CD4-positive, CD25-positive, alpha-beta regulatory T cell (primary cell): ENCODE measurements around the gene SEMA7A. TPM values are rescaled to one million over a fixed set of nuclear protein-coding genes. Genes with fewer than 3 reads are reported as not detected.

Experiments used
- ATAC-seq, 2 donors: fragments of 150-1000 bp; cut with Tn5 transposase; one replicate each; pipeline ENCODE4 v1.10.0; 2021; ENCODE audit warnings: low read depth in 2 of 2, moderate number of reproducible peaks in 2 of 2, moderate library complexity in 1 of 2
- DNase-seq, 3 donors: peaks; one replicate each; pipeline versions ENCODE4 v3.0.0 to v3.0.0-alpha.2; 2012 to 2022; ENCODE audit warnings: mixed read lengths in 1 of 3
- H3K27ac ChIP-seq: one replicate; pipeline ENCODE4 v1.7.0; 2013; ENCODE audit warnings: mild to moderate bottlenecking, low read length; ENCODE audit not compliant: insufficient read depth, poor library complexity, severe bottlenecking
- H3K27me3 ChIP-seq: one replicate; pipeline ENCODE4 v1.7.0; 2013; ENCODE audit warnings: low read length; ENCODE audit not compliant: control insufficient read depth, insufficient read depth
- H3K36me3 ChIP-seq: one replicate; pipeline ENCODE4 v1.7.0; 2013; ENCODE audit warnings: mild to moderate bottlenecking, low read length, moderate library complexity; ENCODE audit not compliant: control insufficient read depth, insufficient read depth
- H3K4me1 ChIP-seq: 2 replicates; pipeline ENCODE4 v1.7.0; 2013; ENCODE audit warnings: mild to moderate bottlenecking, low read length; ENCODE audit not compliant: insufficient read depth, control insufficient read depth, poor library complexity, severe bottlenecking
- H3K4me3 ChIP-seq: one replicate; pipeline ENCODE4 v1.7.0; 2013; ENCODE audit warnings: low read depth, mild to moderate bottlenecking, low read length, moderate library complexity
- H3K9me3 ChIP-seq, 2 experiments: 1 replicate in 1 of 2; 2 replicates in 1 of 2; pipeline ENCODE4 v1.7.0; 2013; ENCODE audit warnings: low read length in 2 of 2, mild to moderate bottlenecking in 1 of 2, moderate library complexity in 1 of 2; ENCODE audit not compliant: control insufficient read depth in 2 of 2
- H3K27ac Mint-ChIP-seq, 3 donors: one replicate each; pipeline ENCODE4 v1.8.0; 2020 to 2022; ENCODE audit warnings: mild to moderate bottlenecking in 3 of 3, mixed read lengths in 3 of 3, moderate library complexity in 2 of 3
- H3K27me3 Mint-ChIP-seq: one replicate; pipeline ENCODE4 v1.8.0; 2022; ENCODE audit warnings: mild to moderate bottlenecking, mixed read lengths
- H3K36me3 Mint-ChIP-seq: one replicate; pipeline ENCODE4 v1.8.0; 2020; ENCODE audit warnings: mixed read lengths
- H3K4me1 Mint-ChIP-seq, 4 donors: one replicate each; pipeline ENCODE4 v1.8.0; 2020 to 2022; ENCODE audit warnings: mixed read lengths in 4 of 4, mild to moderate bottlenecking in 1 of 4
- H3K4me3 Mint-ChIP-seq, 4 donors: one replicate each; pipeline ENCODE4 v1.8.0; 2020 to 2022; ENCODE audit warnings: mild to moderate bottlenecking in 4 of 4, mixed read lengths in 4 of 4, moderate library complexity in 3 of 4
- H3K9me3 Mint-ChIP-seq, 7 donors: one replicate each; pipeline ENCODE4 v1.8.0; 2020 to 2022; ENCODE audit warnings: mixed read lengths in 7 of 7, mild to moderate bottlenecking in 3 of 7, moderate library complexity in 2 of 7
- polyA plus RNA-seq, 4 donors: library from polyadenylated mRNA; unstranded; fragments of 300-500 nt; fragmentation: Illumina TruSeq; gene quantifications; one replicate each; pipeline ENCODE4 v1.2.3, GENCODE V29; 2021
- total RNA-seq: library from RNA; stranded (reverse); gene quantifications from one replicate; pipeline ENCODE4 v1.2.3, GENCODE V29; 2022

Gene SEMA7A
- total and polyA plus RNA-seq, 5 donors from 2014 or later = 0.09 to 5.0 (median 0.25) TPM; not detected in 1

DNA sequence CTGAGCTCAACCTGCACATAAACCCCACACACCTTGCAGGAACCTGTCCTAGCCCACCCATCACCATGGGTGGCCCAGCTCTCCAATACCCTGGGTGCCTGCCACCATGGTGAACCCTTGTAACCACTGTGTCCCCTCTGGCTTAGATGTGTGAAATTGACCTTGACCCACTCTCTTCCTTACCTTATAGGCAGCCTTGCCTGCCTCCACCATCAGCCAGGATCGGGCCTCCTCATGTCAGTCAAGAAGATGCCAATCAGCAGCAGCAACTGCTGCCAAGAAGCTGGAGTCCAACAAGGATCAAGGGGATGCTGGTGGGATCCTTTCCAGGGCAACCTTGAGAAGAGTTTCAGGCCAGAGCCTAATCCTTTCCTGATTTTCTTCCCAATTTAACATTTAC, 57.5 kb downstream of the SEMA7A start:
- ATAC-seq (no peak), DNase-seq (no peak)
- Histone ChIP-seq H3K36me3 (no peaks in the 10 kb centered on the region), H3K27me3 (no peaks in the 10 kb centered on the region), H3K4me3 (no peak overlapping the region), H3K4me1 (peaks cover 23% of the 10 kb centered on the region), H3K27ac (no peak overlapping the region), H3K9me3 (no peaks in the 10 kb centered on the region)
- H3K9me3 Mint-ChIP-seq = no peaks in the 10 kb centered on the region
- peaks cover 0 to 24% (median 11%) of the 10 kb centered on the region in 4 donors for H3K4me1 Mint-ChIP-seq
- H3K4me3 Mint-ChIP-seq = peak overlapping the region in 1 of 4 donors; percentile 74
- no peaks in the 10 kb centered on the region for H3K36me3 Mint-ChIP-seq
- peaks cover 8% of the 10 kb centered on the region for H3K27me3 Mint-ChIP-seq
- no peak overlapping the region for H3K27ac Mint-ChIP-seq

GRCh38 chr15:74375303-74375693, 58.5 kb downstream of the SEMA7A start:
- H3K27ac ChIP-seq = peak overlapping the region; percentile 39
- H3K27me3 Mint-ChIP-seq = peaks cover 14% of the 10 kb centered on the region
- ATAC-seq (peak; percentile 24 to 28), DNase-seq (peak; percentile 69 to 91 (median 79))
- no peaks in the 10 kb centered on the region for H3K9me3 ChIP-seq
- peak overlapping the region; percentile 69 for H3K4me3 ChIP-seq
- no peaks in the 10 kb centered on the region for H3K36me3 ChIP-seq
- H3K4me3 Mint-ChIP-seq = peak overlapping the region; percentile 85 to 90 (median 88)
- H3K4me1 Mint-ChIP-seq = peaks cover 0 to 24% (median 11%) of the 10 kb centered on the region in 4 donors
- H3K27ac Mint-ChIP-seq = peak overlapping the region in 1 of 3 donors; percentile 56
- peaks cover 23% of the 10 kb centered on the region for H3K4me1 ChIP-seq
- H3K27me3 ChIP-seq = peaks cover 2% of the 10 kb centered on the region
- H3K9me3 Mint-ChIP-seq = no peaks in the 10 kb centered on the region
- no peaks in the 10 kb centered on the region for H3K36me3 Mint-ChIP-seq

- Histone ChIP-seq H3K27me3 (peaks cover 2% of the 10 kb centered on the region), H3K9me3 (no peaks in the 10 kb centered on the region), H3K27ac (peak overlapping the region; percentile 39), H3K4me1 (peaks cover 23% of the 10 kb centered on the region), H3K4me3 (peak overlapping the region; percentile 69), H3K36me3 (no peaks in the 10 kb centered on the region)
- peak overlapping the region in 1 of 3 donors; percentile 56 for H3K27ac Mint-ChIP-seq
- H3K9me3 Mint-ChIP-seq = no peaks in the 10 kb centered on the region
- ATAC-seq (no peak), DNase-seq (no peak)
- peaks cover 0 to 24% (median 11%) of the 10 kb centered on the region in 4 donors for H3K4me1 Mint-ChIP-seq
- no peaks in the 10 kb centered on the region for H3K36me3 Mint-ChIP-seq
- peak overlapping the region; percentile 85 to 90 (median 88) for H3K4me3 Mint-ChIP-seq
- H3K27me3 Mint-ChIP-seq = peaks cover 19% of the 10 kb centered on the region
Observed at GRCh38 chr15:74374648-74375302, 59.0 kb downstream of the SEMA7A start.

- no peaks in the 10 kb centered on the region for H3K36me3 Mint-ChIP-seq
- H3K27me3 Mint-ChIP-seq = peaks cover 22% of the 10 kb centered on the region
- peaks cover 5% of the 10 kb centered on the region for H3K27me3 ChIP-seq
- H3K9me3 ChIP-seq = no peaks in the 10 kb centered on the region
- H3K27ac ChIP-seq = peak overlapping the region; percentile 67
- peak overlapping the region; percentile 54 to 86 (median 79) for H3K27ac Mint-ChIP-seq
- peaks cover 0 to 20% (median 11%) of the 10 kb centered on the region in 4 donors for H3K4me1 Mint-ChIP-seq
- peak overlapping the region; percentile 69 for H3K4me3 ChIP-seq
- ATAC-seq (peak; percentile 98), DNase-seq (peak; percentile 93 to 96 (median 94))
- no peaks in the 10 kb centered on the region for H3K9me3 Mint-ChIP-seq
- no peaks in the 10 kb centered on the region for H3K36me3 ChIP-seq
- peak overlapping the region; percentile 85 to 90 (median 88) for H3K4me3 Mint-ChIP-seq
- peaks cover 21% of the 10 kb centered on the region for H3K4me1 ChIP-seq
Observed at GRCh38 chr15:74373731-74374647, 59.8 kb downstream of the SEMA7A start.

- no peaks in the 10 kb centered on the region for H3K9me3 ChIP-seq
- H3K27me3 Mint-ChIP-seq = peaks cover 31% of the 10 kb centered on the region
- H3K27me3 ChIP-seq = peaks cover 10% of the 10 kb centered on the region
- no peak overlapping the region for H3K4me3 ChIP-seq
- H3K27ac ChIP-seq = peak overlapping the region; percentile 67
- DNase-seq (no peak), ATAC-seq (no peak)
- peak overlapping the region in 1 of 3 donors; percentile 54 for H3K27ac Mint-ChIP-seq
- no peaks in the 10 kb centered on the region for H3K9me3 Mint-ChIP-seq
- H3K4me1 ChIP-seq = peaks cover 17% of the 10 kb centered on the region
- H3K36me3 Mint-ChIP-seq = no peaks in the 10 kb centered on the region
- peak overlapping the region; percentile 85 to 90 (median 88) for H3K4me3 Mint-ChIP-seq
- H3K36me3 ChIP-seq = no peaks in the 10 kb centered on the region
- H3K4me1 Mint-ChIP-seq = peaks cover 0 to 15% (median 11%) of the 10 kb centered on the region in 4 donors
Observed at GRCh38 chr15:74373056-74373650, 60.6 kb downstream of the SEMA7A start.

- no peaks in the 10 kb centered on the region for H3K36me3 ChIP-seq
- Mint-ChIP-seq H3K9me3 (no peaks in the 10 kb centered on the region), H3K4me1 (peaks cover 0 to 17% (median 11%) of the 10 kb centered on the region in 4 donors), H3K27ac (no peak overlapping the region), H3K4me3 (peak overlapping the region in 1 of 4 donors; percentile 0), H3K36me3 (no peaks in the 10 kb centered on the region), H3K27me3 (peaks cover 51% of the 10 kb centered on the region)
- H3K27ac ChIP-seq = no peak overlapping the region
- no peak for ATAC-seq
- H3K27me3 ChIP-seq = peaks cover 17% of the 10 kb centered on the region
- DNase-seq = no peak
- H3K9me3 ChIP-seq = no peaks in the 10 kb centered on the region
- H3K4me1 ChIP-seq = peaks cover 24% of the 10 kb centered on the region
- H3K4me3 ChIP-seq = no peak overlapping the region
Observed at GRCh38 chr15:74370471-74370870, 63.3 kb downstream of the SEMA7A start.

GRCh38 chr15:74369756-74370155, 64.0 kb downstream of the SEMA7A start:
- Mint-ChIP-seq H3K9me3 (no peaks in the 10 kb centered on the region), H3K27me3 (peaks cover 59% of the 10 kb centered on the region), H3K27ac (no peak overlapping the region), H3K4me3 (no peak overlapping the region), H3K4me1 (peaks cover 0 to 12% (median 5%) of the 10 kb centered on the region in 4 donors), H3K36me3 (no peaks in the 10 kb centered on the region)
- H3K36me3 ChIP-seq = no peaks in the 10 kb centered on the region
- H3K27ac ChIP-seq = no peak overlapping the region
- ATAC-seq = no peak
- peaks cover 19% of the 10 kb centered on the region for H3K4me1 ChIP-seq
- H3K9me3 ChIP-seq = no peaks in the 10 kb centered on the region
- H3K27me3 ChIP-seq = peaks cover 22% of the 10 kb centered on the region
- no peak overlapping the region for H3K4me3 ChIP-seq
- DNase-seq = no peak
